GM19351 (cell line): ENCODE data around the gene TRIM66.
"Not testable (repeated sequence)": the region's sequence is repeated elsewhere in the genome, so short reads cannot be mapped to it uniquely, and the experiment has no call there.

Experiments
- ATAC-seq: cut with Tn5 transposase; IDR thresholded peaks from one replicate; pipeline ENCODE4 v1.9.1; 2021; ENCODE audit warnings: mild to moderate bottlenecking, moderate library complexity; ENCODE audit not compliant: unreplicated experiment

The TRIM66 gene

DNA sequence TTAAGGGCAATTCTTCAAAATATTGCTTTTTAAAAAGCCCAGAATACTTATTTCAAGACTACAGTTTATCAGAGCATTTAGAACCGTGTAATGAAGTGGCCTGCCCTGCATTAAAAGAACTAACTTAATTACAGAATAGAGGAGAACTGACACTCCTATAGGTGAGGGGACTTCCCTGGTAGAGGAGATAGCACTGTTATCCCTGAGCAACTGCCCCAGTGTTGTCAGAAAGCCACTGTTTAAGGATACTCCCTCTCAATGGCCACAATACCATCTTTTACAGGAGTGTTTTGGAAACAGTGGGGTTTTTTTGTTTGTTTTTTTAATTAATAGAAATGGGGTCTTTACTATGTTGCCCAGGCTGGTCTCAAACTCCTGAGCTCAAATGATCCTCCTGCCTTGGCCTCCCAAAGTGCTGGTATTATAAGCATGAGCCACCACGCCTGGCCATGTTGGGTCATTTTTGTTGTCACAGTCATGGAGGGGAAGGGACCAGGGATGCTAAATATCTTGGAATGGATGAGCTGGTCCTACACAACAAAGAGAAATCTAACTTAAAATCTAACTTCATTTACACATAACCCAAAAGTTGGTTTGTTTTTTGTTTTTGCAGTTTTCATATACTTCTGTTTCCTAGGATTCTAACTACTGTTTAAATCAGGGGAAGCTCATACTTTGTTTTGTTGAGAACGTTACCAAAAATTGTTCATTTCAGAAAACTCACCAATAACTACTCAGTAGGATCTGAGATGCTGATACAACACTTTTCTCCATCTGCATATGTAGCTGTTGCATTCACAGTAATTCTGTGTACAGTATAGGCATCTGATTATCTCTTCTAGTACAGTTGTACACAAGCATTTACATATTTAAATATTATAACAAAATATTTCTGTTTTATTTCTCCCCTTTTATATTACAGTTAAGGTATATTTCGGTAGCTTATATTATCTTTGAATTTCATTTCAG, 8.2 kb upstream of the TRIM66 start:
- ATAC-seq, result no peak

- no peak for ATAC-seq
These were observed 7.3 kb upstream of the TRIM66 start for GRCh38 chr11:8689726-8690255.

DNA sequence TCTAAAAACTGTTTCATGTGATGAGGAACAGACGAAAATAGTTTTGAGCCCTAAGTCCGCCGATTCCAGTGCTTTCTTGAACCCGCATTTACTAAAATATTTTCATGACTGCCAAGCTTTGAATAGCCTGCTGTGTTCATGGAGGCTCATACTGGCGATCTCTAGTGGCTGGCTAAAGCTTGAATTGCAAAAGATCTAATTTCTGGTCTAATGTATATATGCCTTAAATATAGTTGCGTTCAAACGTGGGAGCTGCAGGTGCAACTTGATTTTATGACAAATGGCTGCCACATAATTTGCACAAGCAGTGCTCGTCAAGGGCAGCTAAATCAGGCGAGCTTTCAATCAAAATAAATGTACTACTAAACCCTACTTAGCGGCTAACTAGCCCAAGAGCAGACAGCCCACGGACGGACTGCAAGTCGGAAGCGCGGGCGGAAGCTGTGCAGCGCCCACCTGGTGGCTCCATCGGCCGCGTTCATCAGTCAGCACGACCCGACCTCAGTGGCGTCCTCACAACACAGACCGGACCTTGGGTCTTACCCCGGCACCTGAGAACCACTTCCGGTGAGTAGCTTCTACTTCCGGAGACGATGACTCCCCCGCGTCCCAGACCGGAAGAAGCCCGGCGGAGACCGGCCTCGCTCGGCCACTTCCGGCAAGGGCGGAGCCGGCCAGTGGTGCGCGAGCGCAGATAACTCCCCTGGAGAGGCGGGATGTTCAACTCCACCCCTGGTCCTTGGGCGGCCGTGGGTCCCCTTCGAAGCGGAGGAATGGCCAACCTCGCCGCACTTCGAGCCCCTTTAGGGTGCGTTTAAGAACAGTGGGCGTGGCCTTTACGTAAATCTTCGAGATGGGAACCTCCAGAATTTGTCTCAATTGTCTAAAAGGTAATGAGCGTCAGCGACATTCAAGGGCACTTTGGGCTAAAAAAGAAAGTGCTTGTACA, 6.2 kb upstream of the TRIM66 start:
- peak; percentile 91 for ATAC-seq

DNA sequence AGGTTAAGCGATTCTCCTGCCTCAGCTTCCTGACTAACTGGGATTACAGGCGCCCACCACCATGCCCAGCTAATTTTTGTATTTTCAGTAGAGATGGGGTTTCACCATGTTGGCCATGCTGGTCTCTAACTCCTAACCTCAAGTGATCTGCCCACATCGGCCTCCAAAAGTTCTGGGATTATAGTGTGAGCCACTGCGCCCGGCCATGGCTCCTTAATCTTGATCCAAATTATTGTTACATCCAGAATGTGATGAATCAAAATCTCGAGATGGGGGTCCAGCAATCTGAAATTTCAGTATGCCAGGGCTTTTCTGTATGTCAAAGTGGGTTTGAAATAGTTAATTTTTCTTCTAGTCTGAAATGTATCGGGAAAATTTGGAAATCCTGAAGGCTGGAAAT, 3.9 kb upstream of the TRIM66 start:
- no peak for ATAC-seq

DNA sequence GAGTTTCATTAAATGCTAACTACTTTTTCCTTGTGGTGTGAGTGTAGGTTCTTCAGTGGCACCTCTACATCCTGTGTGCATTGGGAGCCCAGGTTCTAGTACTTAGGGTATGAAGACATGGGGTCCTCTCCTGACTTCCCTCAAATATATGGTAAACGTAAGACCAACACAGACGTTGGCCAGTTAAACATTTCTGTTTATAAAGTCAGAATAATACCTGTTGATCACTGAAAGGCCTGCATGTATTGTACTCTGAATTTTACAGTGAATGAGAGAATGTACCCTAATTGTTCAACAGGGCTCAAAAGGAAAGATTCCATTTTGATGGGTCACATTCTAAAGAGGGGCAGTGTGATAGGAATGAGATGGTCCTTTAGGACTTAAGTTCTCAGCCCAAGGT, 3.4 kb upstream of the TRIM66 start:
- no peak for ATAC-seq

- ATAC-seq, result no peak
These were observed 2.8 kb upstream of the TRIM66 start for GRCh38 chr11:8685306-8685705.

GRCh38 chr11:8684600-8685290, 2.3 kb upstream of the TRIM66 start:
- ATAC-seq, result no peak

DNA sequence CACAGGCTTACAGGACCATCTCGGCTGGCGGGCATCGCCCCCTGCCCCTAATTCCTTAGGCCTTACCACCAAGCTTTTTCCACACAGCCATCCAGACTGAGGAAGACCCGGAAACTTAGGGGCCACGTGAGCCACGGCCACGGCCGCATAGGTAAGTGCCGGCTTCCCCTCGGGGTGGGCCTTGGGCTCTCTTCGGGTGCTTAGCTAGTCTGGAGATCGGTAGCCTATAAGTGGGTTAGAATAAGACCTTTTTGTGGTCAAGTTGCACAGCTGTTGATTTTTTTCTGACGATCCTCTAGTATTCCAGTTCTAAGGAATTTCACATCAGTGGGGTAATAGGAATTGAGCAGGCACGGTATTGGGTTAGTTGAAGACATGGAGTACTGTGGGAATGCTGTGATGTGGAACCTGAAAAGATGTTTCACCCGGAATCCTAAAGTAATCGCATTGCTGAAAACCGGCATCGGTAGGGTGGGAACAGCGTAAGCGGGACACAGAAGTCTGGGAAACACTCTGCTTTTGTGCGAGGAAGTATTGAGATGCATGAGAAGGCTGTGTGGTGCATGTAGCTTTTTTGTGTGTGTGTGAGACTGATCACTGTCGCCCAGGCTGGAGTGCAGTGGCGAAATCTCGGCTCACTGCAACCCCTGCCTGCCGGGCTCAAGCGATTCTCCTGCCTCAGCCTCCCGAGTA, 796 bp upstream of the TRIM66 start:
- no peak for ATAC-seq

- no peak for ATAC-seq
These were observed 595 bp downstream of the TRIM66 start for GRCh38 chr11:8681837-8682302.

DNA sequence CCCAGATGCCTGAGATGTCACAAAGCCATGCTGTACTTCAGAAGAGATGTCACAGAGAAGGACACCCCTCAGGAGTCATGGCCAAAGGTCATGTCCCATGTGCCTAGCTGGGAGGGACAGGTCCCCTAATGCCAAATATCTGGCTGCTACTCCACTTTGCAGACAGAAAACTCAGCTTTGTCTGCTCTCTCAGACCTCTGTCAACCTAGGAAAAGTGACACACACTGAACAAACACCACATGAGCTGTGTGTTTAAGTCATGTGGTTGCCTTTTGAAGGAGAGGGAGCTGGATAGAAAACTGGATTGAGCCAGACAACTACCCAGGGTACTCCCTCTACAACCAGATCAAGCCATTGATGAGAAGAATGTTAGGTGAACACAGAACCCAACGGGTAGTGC, 3.5 kb downstream of the TRIM66 start:
- no peak for ATAC-seq

DNA sequence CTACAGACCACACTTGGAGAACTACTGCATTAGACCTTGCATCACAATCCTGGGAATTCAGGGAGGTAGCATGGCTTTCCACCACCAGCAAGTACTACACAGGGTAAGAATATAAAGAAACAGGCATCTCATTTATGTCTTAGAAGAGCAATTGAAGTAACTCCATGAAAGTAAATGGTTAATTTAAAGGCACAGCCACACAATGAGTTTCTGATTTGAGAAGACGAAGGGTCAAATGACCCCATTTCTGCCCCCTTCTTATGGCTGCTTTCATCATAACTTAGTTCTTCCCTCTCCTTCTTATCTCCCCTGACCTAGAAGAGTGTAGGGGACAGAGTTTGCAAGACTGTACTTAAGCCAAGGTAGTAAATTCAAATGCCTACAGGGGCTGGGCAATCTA, 6.0 kb downstream of the TRIM66 start:
- ATAC-seq, result no peak

DNA sequence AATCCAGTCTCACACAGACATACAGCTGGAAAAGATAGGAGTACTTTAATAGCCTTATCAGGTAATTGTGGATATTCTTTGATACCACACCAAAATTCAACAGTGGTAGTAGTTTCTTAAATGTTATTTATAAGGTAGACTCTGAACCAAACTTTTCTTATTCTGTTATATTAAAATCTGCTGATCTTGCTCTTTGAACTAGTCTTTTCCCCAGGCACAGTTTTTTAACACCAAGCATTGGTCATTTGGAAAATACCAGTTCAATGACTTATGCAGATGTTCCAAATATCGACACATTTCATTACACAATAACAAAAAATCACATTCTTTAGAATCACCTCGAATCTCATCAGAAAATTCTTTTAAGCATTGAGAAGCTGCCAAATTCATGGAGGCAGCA, 7.6 kb downstream of the TRIM66 start:
- ATAC-seq, result no peak

- ATAC-seq, result no peak
These were observed 10.1 kb downstream of the TRIM66 start for GRCh38 chr11:8672346-8672745.

DNA sequence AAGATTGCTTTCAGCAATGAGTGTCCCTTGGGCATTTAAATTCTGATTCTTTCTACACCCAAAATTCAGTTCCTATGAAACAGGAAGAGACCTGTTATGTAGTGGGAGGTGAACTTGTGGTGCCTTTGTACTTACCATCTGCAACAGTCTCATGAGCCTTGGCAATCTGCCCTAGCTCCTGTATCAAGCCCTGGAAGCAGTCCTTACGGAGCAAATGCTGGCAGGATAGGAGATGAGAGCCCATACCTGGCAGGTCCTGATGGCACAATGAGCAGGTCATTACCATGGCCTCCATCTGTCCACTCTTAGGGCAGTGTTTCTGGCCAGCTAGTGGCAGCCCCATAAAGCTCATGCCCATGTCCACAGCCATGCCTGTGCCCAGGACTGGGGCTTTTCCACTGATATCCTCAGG, 10.8 kb downstream of the TRIM66 start:
- ATAC-seq, result no peak

DNA sequence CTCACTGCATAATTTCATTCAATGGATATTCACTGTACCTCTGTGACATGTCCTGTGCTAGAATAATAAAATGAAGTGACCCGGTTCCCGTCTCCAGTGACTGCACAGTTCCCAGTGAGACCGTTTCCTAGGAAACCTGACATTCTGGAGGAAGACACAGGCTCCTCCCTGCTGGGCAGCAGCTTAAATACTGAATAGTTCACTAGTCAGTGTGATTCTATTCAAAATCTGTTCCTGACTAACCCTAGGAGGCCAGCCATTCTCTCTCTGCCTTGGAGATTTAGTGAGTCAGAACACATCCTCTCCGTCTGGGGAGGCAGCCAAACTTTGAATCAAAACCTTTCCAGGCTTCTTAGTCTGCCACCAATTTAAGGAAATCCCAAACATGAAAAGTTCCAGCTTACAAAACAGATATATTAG, 11.3 kb downstream of the TRIM66 start:
- ATAC-seq, result no peak

DNA sequence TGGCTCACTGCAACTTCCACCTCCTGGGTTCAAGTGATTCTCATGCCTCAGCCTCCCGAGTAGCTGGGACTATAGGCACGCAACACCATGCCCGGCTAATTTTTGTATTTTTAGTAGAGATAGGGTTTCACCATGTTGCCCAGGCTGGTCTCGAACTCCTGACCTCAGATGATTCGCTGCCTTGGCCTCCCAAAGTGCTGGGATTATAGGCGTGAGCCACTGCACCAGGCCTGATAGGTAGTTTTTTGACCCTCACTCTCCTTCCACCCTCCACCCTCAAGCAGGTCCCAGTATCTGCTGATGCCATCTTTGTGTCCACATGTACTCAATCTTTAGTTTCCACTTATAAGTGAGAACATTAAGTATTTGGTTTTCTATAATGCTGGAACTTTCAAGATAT, 12.4 kb downstream of the TRIM66 start:
- not testable (repeated sequence) for ATAC-seq

- ATAC-seq, result no peak
These were observed 17.2 kb downstream of the TRIM66 start for GRCh38 chr11:8665222-8665621.

- ATAC-seq, result no peak
These were observed 21.3 kb downstream of the TRIM66 start for GRCh38 chr11:8661001-8661795.
